ENCODE data around the gene GPC3. TPM values are rescaled to one million over a fixed set of nuclear protein-coding genes. Genes with fewer than 3 reads are reported as not detected.

Gene GPC3
- total RNA-seq, 4 donors from 2014 or later = 1.4 to 5.8 (median 2.7) TPM

GRCh38 chrX:133648594-133648993 is 336.8 kb downstream of the GPC3 start:
- H3K9me3 ChIP-seq = no peaks in the 10 kb centered on the region
- peak overlapping the region in 1 of 4 donors; percentile 27 for H3K27ac ChIP-seq
- no peaks in the 10 kb centered on the region for H3K36me3 ChIP-seq
- DNase-seq (no peak), ATAC-seq (peak; percentile 66 to 71)
- TF ChIP-seq POLR2A (IDR thresholded peaks at IDR 0.05) = no peak
- TF ChIP-seq, protein P1, sequence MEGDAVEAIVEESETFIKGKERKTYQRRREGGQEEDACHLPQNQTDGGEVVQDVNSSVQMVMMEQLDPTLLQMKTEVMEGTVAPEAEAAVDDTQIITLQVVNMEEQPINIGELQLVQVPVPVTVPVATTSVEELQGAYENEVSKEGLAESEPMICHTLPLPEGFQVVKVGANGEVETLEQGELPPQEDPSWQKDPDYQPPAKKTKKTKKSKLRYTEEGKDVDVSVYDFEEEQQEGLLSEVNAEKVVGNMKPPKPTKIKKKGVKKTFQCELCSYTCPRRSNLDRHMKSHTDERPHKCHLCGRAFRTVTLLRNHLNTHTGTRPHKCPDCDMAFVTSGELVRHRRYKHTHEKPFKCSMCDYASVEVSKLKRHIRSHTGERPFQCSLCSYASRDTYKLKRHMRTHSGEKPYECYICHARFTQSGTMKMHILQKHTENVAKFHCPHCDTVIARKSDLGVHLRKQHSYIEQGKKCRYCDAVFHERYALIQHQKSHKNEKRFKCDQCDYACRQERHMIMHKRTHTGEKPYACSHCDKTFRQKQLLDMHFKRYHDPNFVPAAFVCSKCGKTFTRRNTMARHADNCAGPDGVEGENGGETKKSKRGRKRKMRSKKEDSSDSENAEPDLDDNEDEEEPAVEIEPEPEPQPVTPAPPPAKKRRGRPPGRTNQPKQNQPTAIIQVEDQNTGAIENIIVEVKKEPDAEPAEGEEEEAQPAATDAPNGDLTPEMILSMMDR (IDR thresholded peaks at IDR 0.05 in 4 of 5, conservative IDR thresholded peaks at IDR 0.05 in 1 of 5) = no peak
- peaks cover 0 to 3% of the 10 kb centered on the region in 2 donors for H3K4me1 ChIP-seq
- intact Hi-C loops (cut with DNase I; ENCODE audit: low total_unique reads) = no loop called here
- no peaks in the 10 kb centered on the region for H3K27me3 ChIP-seq
- in situ Hi-C loops (cut with MboI; ENCODE audit: low sequenced_read_pairs in 4 of 4) = no loop called here
- H3K4me3 ChIP-seq = no peak overlapping the region

GRCh38 chrX:133646719-133647116 is 338.7 kb downstream of the GPC3 start:
- in situ Hi-C loops (cut with MboI; ENCODE audit: low sequenced_read_pairs in 4 of 4) = no loop called here
- DNase-seq = no peak
- Histone ChIP-seq H3K36me3 (no peaks in the 10 kb centered on the region), H3K4me3 (no peak overlapping the region), H3K4me1 (peaks cover 0 to 3% of the 10 kb centered on the region in 2 donors), H3K9me3 (no peaks in the 10 kb centered on the region), H3K27me3 (no peaks in the 10 kb centered on the region), H3K27ac (no peak overlapping the region)
- intact Hi-C loops (cut with DNase I; ENCODE audit: low total_unique reads) = no loop called here
- TF ChIP-seq, protein P1 (IDR thresholded peaks at IDR 0.05 in 4 of 5, conservative IDR thresholded peaks at IDR 0.05 in 1 of 5) = no peak
- no peak for TF ChIP-seq POLR2A (IDR thresholded peaks at IDR 0.05)
- no peak for ATAC-seq

DNA sequence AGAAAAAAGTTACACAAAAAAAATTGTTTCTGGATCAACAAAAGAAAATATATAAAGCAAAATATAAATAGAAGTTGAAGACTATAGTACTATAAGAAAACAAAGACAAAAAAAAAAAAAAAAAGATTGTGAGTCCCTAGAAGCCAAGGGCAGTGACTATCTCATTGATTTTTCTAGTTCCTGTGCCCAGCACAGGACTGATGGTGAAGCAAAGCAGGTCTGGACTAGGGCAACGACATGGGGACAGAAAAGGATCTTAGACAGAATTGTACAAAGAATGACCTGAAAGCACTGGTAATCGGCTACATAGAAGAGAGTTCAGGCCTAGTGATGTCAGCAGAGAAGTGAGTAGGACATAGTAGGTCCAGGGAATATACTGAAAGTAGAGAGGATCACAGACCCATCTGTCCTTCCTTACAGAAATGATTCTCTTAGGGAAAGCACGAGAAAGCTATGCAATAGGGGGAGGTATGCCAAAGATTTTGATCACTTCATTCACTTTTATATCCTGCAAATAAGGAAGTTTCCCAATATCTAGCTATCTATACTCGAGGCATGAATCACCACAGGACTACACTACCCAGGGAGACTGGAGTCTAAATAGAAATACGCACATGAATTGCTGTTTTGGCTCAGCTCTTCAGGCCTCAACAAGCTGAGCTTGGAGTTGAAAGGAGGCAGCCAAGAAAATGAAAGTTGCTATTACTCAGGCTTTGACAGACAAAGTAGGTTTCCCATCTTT is 339.2 kb downstream of the GPC3 start:
- H3K9me3 ChIP-seq = no peaks in the 10 kb centered on the region
- no peak overlapping the region for H3K27ac ChIP-seq
- in situ Hi-C loops (cut with MboI; ENCODE audit: low sequenced_read_pairs in 4 of 4) = no loop called here
- H3K4me1 ChIP-seq = peaks cover 0 to 3% of the 10 kb centered on the region in 2 donors
- intact Hi-C loops (cut with DNase I; ENCODE audit: low total_unique reads) = no loop called here
- no peak for TF ChIP-seq POLR2A (IDR thresholded peaks at IDR 0.05)
- ATAC-seq (peak; percentile 53 to 60), DNase-seq (no peak)
- no peaks in the 10 kb centered on the region for H3K36me3 ChIP-seq
- H3K27me3 ChIP-seq = no peaks in the 10 kb centered on the region
- no peak overlapping the region for H3K4me3 ChIP-seq

DNA sequence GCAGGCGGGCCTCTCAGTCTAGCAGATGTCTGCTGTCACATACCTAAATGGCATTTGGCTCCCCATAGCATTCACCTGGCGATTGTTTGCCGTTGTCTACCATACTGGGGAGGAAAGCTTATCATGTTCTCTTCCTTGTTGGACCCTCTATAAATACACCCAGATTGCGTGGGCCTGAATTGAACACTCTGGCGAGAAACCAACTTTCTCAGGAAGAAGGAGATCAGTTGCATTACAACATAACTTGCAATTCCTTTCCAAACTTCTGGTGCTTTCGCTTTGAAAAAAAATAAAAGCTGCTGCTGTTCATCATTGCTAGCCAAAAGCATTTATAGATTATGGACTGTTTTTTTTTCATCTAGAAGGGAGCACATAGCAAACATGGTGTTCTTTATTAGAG is 340.1 kb downstream of the GPC3 start:
- TF ChIP-seq, protein P1 (IDR thresholded peaks at IDR 0.05 in 4 of 5, conservative IDR thresholded peaks at IDR 0.05 in 1 of 5) = no peak
- no peak for TF ChIP-seq POLR2A (IDR thresholded peaks at IDR 0.05)
- Histone ChIP-seq H3K4me1 (peaks cover 0 to 4% of the 10 kb centered on the region in 2 donors), H3K36me3 (no peaks in the 10 kb centered on the region), H3K27me3 (no peaks in the 10 kb centered on the region), H3K27ac (peak overlapping the region in 1 of 4 donors; percentile 22), H3K9me3 (no peaks in the 10 kb centered on the region), H3K4me3 (no peak overlapping the region)
- in situ Hi-C loops (cut with MboI; ENCODE audit: low sequenced_read_pairs in 4 of 4) = no loop called here
- DNase-seq (no peak), ATAC-seq (no peak)
- intact Hi-C loops (cut with DNase I; ENCODE audit: low total_unique reads) = no loop called here

- Histone ChIP-seq H3K4me1 (peaks cover 8% of the 10 kb centered on the region in 2 donors), H3K4me3 (no peak overlapping the region), H3K9me3 (no peaks in the 10 kb centered on the region), H3K36me3 (no peaks in the 10 kb centered on the region), H3K27me3 (no peaks in the 10 kb centered on the region), H3K27ac (no peak overlapping the region)
- in situ Hi-C loops (cut with MboI; ENCODE audit: low sequenced_read_pairs in 4 of 4) = no loop called here
- intact Hi-C loops (cut with DNase I; ENCODE audit: low total_unique reads) = no loop called here
- ATAC-seq = no peak
- no peak for DNase-seq
- TF ChIP-seq, protein P1 (IDR thresholded peaks at IDR 0.05 in 4 of 5, conservative IDR thresholded peaks at IDR 0.05 in 1 of 5) = no peak
- TF ChIP-seq POLR2A (IDR thresholded peaks at IDR 0.05) = no peak
Measured at GRCh38 chrX:133640161-133641015, 345.0 kb downstream of the GPC3 start.
